ENCODE results near the gene ZFP64.
"Not testable (repeated sequence)": the region's sequence is repeated elsewhere in the genome, so short reads cannot be mapped to it uniquely, and the experiment has no call there.

ZFP64 gene

GRCh38 chr20:52160621-52161204 lies 30.9 kb downstream of the ZFP64 start:
- DNase-seq (ENCODE audit: low read depth in 2 of 3, low spot score in 1 of 3), result no peak

GRCh38 chr20:52160049-52160570 lies 31.5 kb downstream of the ZFP64 start:
- no peak for DNase-seq (ENCODE audit: low read depth in 2 of 3, low spot score in 1 of 3)

- DNase-seq (ENCODE audit: low read depth in 2 of 3, low spot score in 1 of 3), result no peak
Measured at GRCh38 chr20:52154575-52154974, 37.0 kb downstream of the ZFP64 start.

- DNase-seq (ENCODE audit: low read depth in 2 of 3, low spot score in 1 of 3), result no peak
Measured at GRCh38 chr20:52153896-52154295, 37.7 kb downstream of the ZFP64 start.

- no peak for DNase-seq (ENCODE audit: low read depth in 2 of 3, low spot score in 1 of 3)
Measured at GRCh38 chr20:52152921-52153320, 38.7 kb downstream of the ZFP64 start.

- DNase-seq (ENCODE audit: low read depth in 2 of 3, low spot score in 1 of 3), result no peak
Measured at GRCh38 chr20:52152416-52152815, 39.2 kb downstream of the ZFP64 start.

- DNase-seq (ENCODE audit: low read depth in 2 of 3, low spot score in 1 of 3), result peak in 1 of 3 donors; percentile 24
Measured at GRCh38 chr20:52150440-52151258, 40.9 kb downstream of the ZFP64 start.

GRCh38 chr20:52145587-52145986 lies 46.0 kb downstream of the ZFP64 start:
- no peak for DNase-seq (ENCODE audit: low read depth in 2 of 3, low spot score in 1 of 3)

GRCh38 chr20:52143277-52143676 lies 48.3 kb downstream of the ZFP64 start:
- DNase-seq (ENCODE audit: low read depth in 2 of 3, low spot score in 1 of 3), result no peak

- no peak for DNase-seq (ENCODE audit: low read depth in 2 of 3, low spot score in 1 of 3)
Measured at GRCh38 chr20:52142757-52143156, 48.8 kb downstream of the ZFP64 start.

GRCh38 chr20:52139986-52140385 lies 51.6 kb downstream of the ZFP64 start:
- no peak for DNase-seq (ENCODE audit: low read depth in 2 of 3, low spot score in 1 of 3)

- no peak for DNase-seq (ENCODE audit: low read depth in 2 of 3, low spot score in 1 of 3)
Measured at GRCh38 chr20:52137850-52138249, 53.7 kb downstream of the ZFP64 start.

- DNase-seq (ENCODE audit: low read depth in 2 of 3, low spot score in 1 of 3), result not testable (repeated sequence)
Measured at GRCh38 chr20:52133714-52134113, 57.9 kb downstream of the ZFP64 start.

- DNase-seq (ENCODE audit: low read depth in 2 of 3, low spot score in 1 of 3), result no peak
Measured at GRCh38 chr20:52132337-52132736, 59.2 kb downstream of the ZFP64 start.

- no peak for DNase-seq (ENCODE audit: low read depth in 2 of 3, low spot score in 1 of 3)
Measured at GRCh38 chr20:52131048-52131643, 60.4 kb downstream of the ZFP64 start.

GRCh38 chr20:52130406-52130805 lies 61.2 kb downstream of the ZFP64 start:
- no peak for DNase-seq (ENCODE audit: low read depth in 2 of 3, low spot score in 1 of 3)

- no peak for DNase-seq (ENCODE audit: low read depth in 2 of 3, low spot score in 1 of 3)
Measured at GRCh38 chr20:52129611-52130010, 62.0 kb downstream of the ZFP64 start.

GRCh38 chr20:52127309-52127708 lies 64.3 kb downstream of the ZFP64 start:
- DNase-seq (ENCODE audit: low read depth in 2 of 3, low spot score in 1 of 3), result no peak

GRCh38 chr20:52124821-52125220 lies 66.8 kb downstream of the ZFP64 start:
- DNase-seq (ENCODE audit: low read depth in 2 of 3, low spot score in 1 of 3), result no peak

- DNase-seq (ENCODE audit: low read depth in 2 of 3, low spot score in 1 of 3), result no peak
Measured at GRCh38 chr20:52118696-52119095, 72.9 kb downstream of the ZFP64 start.

- no peak for DNase-seq (ENCODE audit: low read depth in 2 of 3, low spot score in 1 of 3)
Measured at GRCh38 chr20:52118016-52118623, 73.5 kb downstream of the ZFP64 start.

GRCh38 chr20:52110456-52110855 lies 81.1 kb downstream of the ZFP64 start:
- no peak for DNase-seq (ENCODE audit: low read depth in 2 of 3, low spot score in 1 of 3)

All from stimulated activated CD4-positive, alpha-beta T cell treated with anti-CD3 and anti-CD28 coated beads, Interleukin-12 subunit alpha, Interleukin-12 subunit beta, amount 100 ng/mL, for 48 hours (primary cell).